ENCODE results near the gene PIGL.

Gene PIGL

GRCh38 chr17:16354585-16354984, 137.6 kb downstream of the PIGL start:
- no peak for DNase-seq

- DNase-seq: no peak
These were observed 141.4 kb downstream of the PIGL start for GRCh38 chr17:16358394-16358793.

- no peak for DNase-seq
These were observed 144.9 kb downstream of the PIGL start for GRCh38 chr17:16361874-16362273.

GRCh38 chr17:16363749-16364536, 146.9 kb downstream of the PIGL start:
- peak; percentile 64 for DNase-seq

GRCh38 chr17:16364625-16365024, 147.6 kb downstream of the PIGL start:
- no peak for DNase-seq

GRCh38 chr17:16371742-16372141, 154.7 kb downstream of the PIGL start:
- DNase-seq: peak; percentile 86

- peak; percentile 24 for DNase-seq
These were observed 157.3 kb downstream of the PIGL start for GRCh38 chr17:16374146-16374938.
